Esophagus muscularis mucosa (tissue), 4 donors: Measurements from ENCODE around the gene SERPINB1. TPM values are rescaled to one million over a fixed set of nuclear protein-coding genes. Genes with fewer than 3 reads are reported as not detected.

ENCODE experiments used
- DNase-seq: peaks from one replicate; pipeline ENCODE4 v3.0.0-alpha.2; 2017; ENCODE audit errors: extremely low spot score
- H3K27ac ChIP-seq, 4 donors: fragments of 200-600 bp; sonication (generic); replicated peaks in 1 of 4; 1 replicate in 3 of 4; 2 replicates in 1 of 4; pipeline ENCODE4 v1.5.1; 2016 to 2019; ENCODE audit warnings: mild to moderate bottlenecking in 1 of 4
- H3K27me3 ChIP-seq, 4 donors: fragments of 200-600 bp; sonication (generic); one replicate each; pipeline versions ENCODE4 v1.5.1 to v1.6.0; 2016 to 2019
- H3K36me3 ChIP-seq, 4 donors: fragments of 200-600 bp; sonication (generic); one replicate each; pipeline ENCODE4 v1.5.1; 2016 to 2019
- H3K4me1 ChIP-seq, 4 donors: fragments of 200-600 bp; sonication (generic); one replicate each; pipeline ENCODE4 v1.5.1; 2016 to 2019
- H3K4me3 ChIP-seq, 4 donors: fragments of 200-600 bp; sonication (generic); 1 replicate in 2 of 4; 2 replicates in 2 of 4; pipeline ENCODE4 v1.5.1; 2016 to 2019; ENCODE audit warnings: mild to moderate bottlenecking in 4 of 4, moderate library complexity in 1 of 4
- H3K9me3 ChIP-seq, 4 donors: fragments of 200-600 bp; sonication (generic); 1 replicate in 3 of 4; 2 replicates in 1 of 4; pipeline ENCODE4 v1.5.1; 2016 to 2019
- EP300 ChIP-seq: sonication (generic); formaldehyde crosslinking; IDR thresholded peaks from one replicate; pipeline ENCODE4 v1.6.1; 2017; ENCODE audit warnings: antibody characterized with exemption
- POLR2A ChIP-seq: fragments of 450-650 bp; IDR thresholded peaks from one replicate; pipeline ENCODE4 v1.6.1; 2017; ENCODE audit warnings: antibody characterized with exemption, moderate library complexity, mild to moderate bottlenecking, low read depth
- POLR2AphosphoS5 ChIP-seq, 2 donors: sonication (generic); formaldehyde crosslinking; IDR thresholded peaks; one replicate each; pipeline ENCODE4 v1.6.1; 2017; ENCODE audit warnings: antibody characterized with exemption in 2 of 2
- WGBS: methylation state at CpG from one replicate; pipeline ENCODE4 v1.1.5; 2018; 5-methylcytosine and 5-hydroxymethylcytosine counted together
- intact Hi-C: fragments of 100-400 bp; cut with DNase I; formaldehyde crosslinking; loops from one replicate; pipeline ENCODE4 v1.15.1; 2023
- small RNA-seq, 3 donors: library from RNA; depleted of rRNA; stranded (forward); fragments of <200 nt; gene quantifications; one replicate each; pipeline ENCODE3, GENCODE V24; 2016
- total RNA-seq, 4 donors: library from RNA; depleted of rRNA; stranded (reverse); fragments of >200 nt; gene quantifications; one replicate each; pipeline versions ENCODE4 v1.1.0 to v1.2.1, GENCODE V29; 2016
- TF ChIP-seq, protein P1 (sequence below), 3 experiments: fragments of 200-600 bp in 2 of 3; fragments of 450-650 bp in 1 of 3; sonication (generic) in 2 of 3; IDR thresholded peaks; one replicate each; pipeline ENCODE4 v1.5.1; 2017 to 2019; ENCODE audit warnings: antibody characterized with exemption in 3 of 3, mild to moderate bottlenecking in 2 of 3, moderate library complexity in 1 of 3

Gene SERPINB1
- total RNA-seq, 4 donors from 2014 or later, result 23.3 to 123 (median 29.9) TPM

DNA sequence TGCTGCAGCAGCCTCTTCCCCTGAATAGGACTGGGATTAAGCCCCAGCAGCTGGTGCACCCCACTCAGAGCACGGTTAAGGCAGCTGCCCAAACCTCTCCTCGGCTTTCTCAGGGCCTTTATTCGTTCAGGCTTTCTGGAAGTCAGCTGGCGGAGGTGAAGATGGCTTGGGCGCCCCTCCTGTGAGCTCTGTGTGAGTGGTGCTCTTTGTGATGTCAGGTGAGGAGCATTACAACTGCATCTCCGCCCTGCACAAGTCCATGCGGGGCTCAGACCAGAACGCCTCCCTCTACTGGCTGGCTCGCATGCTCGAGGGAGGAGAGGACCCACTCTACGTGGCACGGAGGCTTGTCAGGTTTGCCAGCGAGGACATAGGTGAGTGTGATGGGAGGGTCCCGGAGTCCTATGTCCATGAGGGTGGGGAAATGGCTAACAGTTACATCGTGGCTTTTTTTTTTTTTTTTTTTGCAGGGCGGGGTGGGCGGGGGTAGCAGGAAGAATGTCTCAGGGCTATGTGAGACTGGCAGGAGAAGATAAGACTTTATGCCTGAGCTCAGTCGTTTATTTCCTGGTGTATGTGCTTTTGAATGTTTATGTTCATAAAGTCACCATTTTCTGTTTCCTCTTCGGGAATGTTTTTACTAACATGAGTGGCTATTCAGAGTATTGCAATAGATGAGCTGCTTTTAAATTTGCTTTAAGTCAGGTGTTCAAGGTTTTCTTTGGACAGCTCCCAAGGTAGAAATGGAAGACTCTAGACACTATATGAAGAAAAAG, 58.3 kb downstream of the SERPINB1 start:
- Histone ChIP-seq H3K4me3 (no peak overlapping the region), H3K9me3 (no peaks in the 10 kb centered on the region), H3K27me3 (no peaks in the 10 kb centered on the region), H3K4me1 (peaks cover 0 to 11% (median 5%) of the 10 kb centered on the region in 4 donors), H3K36me3 (peaks cover 7 to 93% (median 64%) of the 10 kb centered on the region in 4 donors), H3K27ac (no peak overlapping the region)
- intact Hi-C loops, result no loop called here
- 57% methylated on average over 17 of the region's 19 CpGs for WGBS
- TF ChIP-seq POLR2A, result no peak
- TF ChIP-seq, protein P1, sequence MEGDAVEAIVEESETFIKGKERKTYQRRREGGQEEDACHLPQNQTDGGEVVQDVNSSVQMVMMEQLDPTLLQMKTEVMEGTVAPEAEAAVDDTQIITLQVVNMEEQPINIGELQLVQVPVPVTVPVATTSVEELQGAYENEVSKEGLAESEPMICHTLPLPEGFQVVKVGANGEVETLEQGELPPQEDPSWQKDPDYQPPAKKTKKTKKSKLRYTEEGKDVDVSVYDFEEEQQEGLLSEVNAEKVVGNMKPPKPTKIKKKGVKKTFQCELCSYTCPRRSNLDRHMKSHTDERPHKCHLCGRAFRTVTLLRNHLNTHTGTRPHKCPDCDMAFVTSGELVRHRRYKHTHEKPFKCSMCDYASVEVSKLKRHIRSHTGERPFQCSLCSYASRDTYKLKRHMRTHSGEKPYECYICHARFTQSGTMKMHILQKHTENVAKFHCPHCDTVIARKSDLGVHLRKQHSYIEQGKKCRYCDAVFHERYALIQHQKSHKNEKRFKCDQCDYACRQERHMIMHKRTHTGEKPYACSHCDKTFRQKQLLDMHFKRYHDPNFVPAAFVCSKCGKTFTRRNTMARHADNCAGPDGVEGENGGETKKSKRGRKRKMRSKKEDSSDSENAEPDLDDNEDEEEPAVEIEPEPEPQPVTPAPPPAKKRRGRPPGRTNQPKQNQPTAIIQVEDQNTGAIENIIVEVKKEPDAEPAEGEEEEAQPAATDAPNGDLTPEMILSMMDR (IDR thresholded peaks at IDR 0.05), result peak in 1 of 3 experiments; percentile 2
- no peak for DNase-seq

- H3K4me3 ChIP-seq, result no peak overlapping the region
- TF ChIP-seq EP300, result no peak
- TF ChIP-seq, protein P1 (IDR thresholded peaks at IDR 0.05), result no peak
- no peak for TF ChIP-seq POLR2AphosphoS5 (IDR thresholded peaks at IDR 0.05)
- TF ChIP-seq POLR2A, result no peak
- peaks cover 7 to 91% (median 63%) of the 10 kb centered on the region in 4 donors for H3K36me3 ChIP-seq
- 77% methylated on average over 10 of the region's 10 CpGs for WGBS
- no peak for DNase-seq
- peaks cover 0 to 11% (median 5%) of the 10 kb centered on the region in 4 donors for H3K4me1 ChIP-seq
- intact Hi-C loops, result no loop called here
- H3K27me3 ChIP-seq, result no peaks in the 10 kb centered on the region
- no peak overlapping the region for H3K27ac ChIP-seq
- no peaks in the 10 kb centered on the region for H3K9me3 ChIP-seq
Measured at GRCh38 chr6:2782825-2783187, 58.9 kb downstream of the SERPINB1 start.

- TF ChIP-seq POLR2A (no peak), EP300 (no peak), POLR2AphosphoS5 (IDR thresholded peaks at IDR 0.05) (no peak)
- TF ChIP-seq, protein P1 (IDR thresholded peaks at IDR 0.05), result no peak
- Histone ChIP-seq H3K27ac (no peak overlapping the region), H3K27me3 (no peaks in the 10 kb centered on the region), H3K36me3 (peaks cover 7 to 86% (median 63%) of the 10 kb centered on the region in 4 donors), H3K9me3 (no peaks in the 10 kb centered on the region), H3K4me3 (no peak overlapping the region), H3K4me1 (peaks cover 0 to 15% (median 6%) of the 10 kb centered on the region in 4 donors)
- intact Hi-C loops, result no loop called here
- WGBS, result 92% methylated on average over 9 of the region's 9 CpGs
- DNase-seq, result no peak
Measured at GRCh38 chr6:2782356-2782708, 59.3 kb downstream of the SERPINB1 start.

Small RNA genes within 50 kb of the gene (small RNA-seq; reads per million reads assigned to genes)
- gene MIR4645, result 0.17 to 0.25 (median 0.19) reads per million in 3 donors

Other genes with a start within 250 kb of the SERPINB1 start
- under 1 TPM; 0.33 to 0.45 (median 0.38) TPM for gene MYLK4, start 90.9 kb downstream of the SERPINB1 start, total RNA-seq
- gene WRNIP1, start 76.5 kb downstream of the SERPINB1 start, total RNA-seq, result 10 to 100 TPM; 55.2 to 77.2 (median 63.7) TPM
- gene SERPINB9, start 61.4 kb upstream of the SERPINB1 start, total RNA-seq, result 10 to 100 TPM in 1 of 4 donors, 1 to 10 TPM in 3; 5.4 to 17.7 (median 6.2) TPM
- 100 to 1,000 TPM; 114 to 125 (median 124) TPM for gene SERPINB6, start 129.7 kb upstream of the SERPINB1 start, total RNA-seq
- 10 to 100 TPM; 22.9 to 31.3 (median 27.2) TPM for gene NQO2, start 158.0 kb upstream of the SERPINB1 start, total RNA-seq
- gene RIPK1, start 226.6 kb upstream of the SERPINB1 start, total RNA-seq, result 10 to 100 TPM; 23.3 to 34.3 (median 26.4) TPM